PC-9 (cell line): ENCODE measurements around the gene FBXL15. TPM values are rescaled to one million over a fixed set of nuclear protein-coding genes. Genes with fewer than 3 reads are reported as not detected.
A peak's percentile ranks its signal among the peaks of the same experiment; 100 is the strongest.

Experiments used
- Bru-seq: library from RNA; stranded (reverse); fragments of 400-500 nt; gene quantifications from one replicate; lab custom pipeline; 2021; lab: Mats Ljungman, UMichigan
- BruChase-seq, 2 experiments: library from RNA; stranded (reverse); fragments of 400-500 nt; gene quantifications; one replicate each; lab custom pipeline; 2021; lab: Mats Ljungman, UMichigan
- BruUV-seq: library from RNA; stranded (reverse); fragments of 400-500 nt; replicated peaks from 2 replicates; lab custom pipeline; 2021; lab: Mats Ljungman, UMichigan
- CTCF ChIA-PET: fragments of 300-600 bp; sonication (Branson Sonifier 250); formaldehyde crosslinking; loops from one replicate; lab custom pipeline; 2022; ENCODE audit warnings: antibody characterized with exemption; lab: Charles Lee
- POLR2A ChIA-PET: fragments of 300-600 bp; sonication (Branson Sonifier 250); formaldehyde crosslinking; loops from one replicate; lab custom pipeline; 2022; ENCODE audit warnings: antibody characterized with exemption; ENCODE audit not compliant: unreplicated experiment; lab: Charles Lee
- DNase-seq, 2 experiments: peaks; one replicate each; pipeline versions ENCODE4 v3.0.0 to v3.0.0-alpha.2; 2015 to 2022; ENCODE audit warnings: mixed read lengths in 1 of 2
- H2AFZ ChIP-seq: fragments of 200-600 bp; sonication (generic); 2 replicates; pipeline ENCODE4 v1.8.1; 2017; ENCODE audit warnings: antibody characterized with exemption
- H3F3A ChIP-seq: fragments of 200-600 bp; sonication (generic); 2 replicates; pipeline ENCODE4 v1.8.1; 2017; ENCODE audit warnings: antibody characterized with exemption, mild to moderate bottlenecking, low read depth; ENCODE audit not compliant: insufficient read depth
- H3K27ac ChIP-seq: fragments of 200-600 bp; sonication (generic); 2 replicates; pipeline ENCODE4 v1.6.1; 2016; ENCODE audit warnings: mixed run types
- H3K27me3 ChIP-seq: fragments of 200-600 bp; sonication (generic); 2 replicates; pipeline ENCODE4 v1.6.1; 2016; ENCODE audit warnings: low read depth, mixed run types; ENCODE audit not compliant: insufficient read depth
- H3K36me3 ChIP-seq: fragments of 200-600 bp; sonication (generic); 2 replicates; pipeline ENCODE4 v1.6.1; 2016; ENCODE audit warnings: low read depth, mixed run types
- H3K4me1 ChIP-seq: fragments of 200-600 bp; sonication (generic); replicated peaks from 2 replicates; pipeline ENCODE4 v1.6.1; 2016; ENCODE audit warnings: mixed run types; ENCODE audit not compliant: insufficient read depth
- H3K4me2 ChIP-seq: fragments of 200-600 bp; sonication (generic); 2 replicates; pipeline ENCODE4 v1.6.1; 2017; ENCODE audit warnings: mixed run types
- H3K4me3 ChIP-seq: fragments of 200-600 bp; sonication (generic); 2 replicates; pipeline ENCODE4 v1.6.1; 2016; ENCODE audit warnings: mixed run types
- H3K79me2 ChIP-seq: fragments of 200-600 bp; sonication (generic); 2 replicates; pipeline ENCODE4 v1.6.1; 2017; ENCODE audit warnings: low read depth, mixed run types
- H3K9me2 ChIP-seq: fragments of 200-600 bp; sonication (generic); 2 replicates; pipeline ENCODE4 v1.8.1; 2017; ENCODE audit warnings: mild to moderate bottlenecking; ENCODE audit not compliant: insufficient read depth
- H3K9me3 ChIP-seq: fragments of 200-600 bp; sonication (generic); 2 replicates; pipeline ENCODE4 v1.8.1; 2016; ENCODE audit warnings: low read depth; ENCODE audit not compliant: insufficient read depth
- H4K20me1 ChIP-seq: fragments of 200-600 bp; sonication (generic); 2 replicates; pipeline ENCODE4 v1.8.1; 2017; ENCODE audit not compliant: insufficient read depth
- EZH2 ChIP-seq: fragments of 200-600 bp; sonication (generic); IDR thresholded peaks from 2 replicates; pipeline ENCODE4 v1.8.0; 2017; ENCODE audit warnings: antibody characterized with exemption, low read depth
- intact Hi-C: fragments of 100-400 bp; cut with micrococcal nuclease; formaldehyde crosslinking; loops from one replicate; pipeline ENCODE4 v1.10.0; 2022; ENCODE audit not compliant: unreplicated experiment
- long read RNA-seq: library from polyadenylated mRNA; stranded (forward); transcript quantifications from one replicate; pipeline ENCODE4 v2.0.0, GENCODE V29; 2022
- total RNA-seq: library from RNA; stranded (reverse); gene quantifications from 2 replicates; pipeline ENCODE4 v1.2.3, GENCODE V29; 2021
- TF ChIP-seq, protein P1 (sequence below): fragments of 200-600 bp; sonication (generic); conservative IDR thresholded peaks from 2 replicates; pipeline ENCODE4 v1.6.1; 2017; ENCODE audit warnings: mixed run types, antibody characterized with exemption, mild to moderate bottlenecking, moderate library complexity

Gene FBXL15, protein sequence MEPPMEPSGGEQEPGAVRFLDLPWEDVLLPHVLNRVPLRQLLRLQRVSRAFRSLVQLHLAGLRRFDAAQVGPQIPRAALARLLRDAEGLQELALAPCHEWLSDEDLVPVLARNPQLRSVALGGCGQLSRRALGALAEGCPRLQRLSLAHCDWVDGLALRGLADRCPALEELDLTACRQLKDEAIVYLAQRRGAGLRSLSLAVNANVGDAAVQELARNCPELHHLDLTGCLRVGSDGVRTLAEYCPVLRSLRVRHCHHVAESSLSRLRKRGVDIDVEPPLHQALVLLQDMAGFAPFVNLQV
- total RNA-seq (6.2 and 12.7 TPM in 2 replicates), Bru-seq, nascent RNA (percentile 38 among the genes with signal in this experiment), BruChase-seq, experiment 1, labeled RNA remaining after a 2-hour chase (percentile 49 among the genes with signal in this experiment), BruChase-seq, experiment 2, labeled RNA remaining after a 6-hour chase (percentile 51 among the genes with signal in this experiment)
- long read RNA-seq, transcript FBXL15-201 (4 exons, 2,362 nt), result major isoform, 5 of 25 reads
- long read RNA-seq, partial matches to known transcripts, result 13 of 25 reads
- long read RNA-seq, other reads (novel, unspliced or antisense), result 7 of 25 reads

DNA sequence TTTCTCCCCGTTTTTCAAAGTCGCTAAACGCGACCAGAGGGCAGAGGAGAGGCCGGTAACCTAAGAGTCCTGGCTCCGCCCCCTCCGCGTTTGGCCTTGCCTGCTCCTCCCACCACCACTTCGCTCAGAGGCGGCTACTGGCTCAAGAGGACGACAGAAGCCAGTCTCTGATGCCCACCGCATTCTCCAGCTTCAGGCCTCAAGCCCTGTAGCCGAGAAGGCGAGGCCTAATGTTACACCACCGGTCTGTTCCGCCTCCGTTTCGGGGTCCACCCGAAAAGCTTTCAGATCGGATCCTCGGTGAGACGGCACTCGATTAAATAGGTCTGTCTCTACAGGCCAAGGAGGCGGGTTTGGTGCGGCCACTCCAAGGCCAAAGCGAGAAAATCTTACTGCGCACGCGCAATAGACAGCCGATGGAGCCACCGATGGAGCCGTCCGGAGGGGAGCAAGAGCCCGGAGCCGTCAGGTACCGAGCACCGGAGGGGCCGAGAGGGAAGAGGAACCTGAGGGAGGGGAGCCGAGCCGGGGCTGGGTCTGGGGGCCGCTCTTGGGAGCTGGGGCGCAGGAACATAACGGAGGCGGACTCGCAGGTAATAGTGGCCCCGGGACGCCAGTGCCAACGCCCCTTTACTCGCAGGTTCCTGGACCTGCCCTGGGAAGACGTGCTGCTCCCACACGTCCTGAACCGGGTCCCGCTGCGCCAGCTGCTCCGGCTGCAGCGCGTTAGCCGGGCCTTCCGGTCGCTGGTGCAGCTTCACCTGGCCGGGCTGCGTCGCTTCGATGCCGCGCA lies at the start of gene FBXL15:
TSS of gene FBXL15 (plus strand) at position 123 of the 793 bp plus-strand sequence. CDS start at position 417, 294 bp downstream.
- Histone ChIP-seq H3K9me3 (no peaks in the 10 kb centered on the region), H3K4me3 (peak within 1 kb of the TSS; percentile 94), H3K4me1 (peaks cover 5% of the 10 kb centered on the region; the same call in 1 of the 2 replicates), H3K4me2 (peak within 1 kb of the TSS; percentile 97), H3F3A (no peaks in the 10 kb centered on the region; the same call in 1 of the 2 replicates), H3K79me2 (no peaks in the 10 kb centered on the region), H2AFZ (peak within 1 kb of the TSS; percentile 94), H4K20me1 (no peaks in the 10 kb centered on the region), H3K27me3 (0 out of 2 replicates have a peak, but pooled peaks cover 4% of the 10 kb centered on the region), H3K36me3 (no peaks in the 10 kb centered on the region), H3K27ac (peak within 1 kb of the TSS; percentile 57), H3K9me2 (no peaks in the 10 kb centered on the region)
- POLR2A ChIA-PET, result interaction anchor here (0.6 to 0.7 kb wide), 3 partner anchors 30 to 121 kb away, joined by 3 to 7 read pairs (median 5); no protein-coding TSS in a partner anchor
- CTCF ChIA-PET, result interaction anchor here (0.5 to 0.6 kb wide), 3 partner anchors 157 to 953 kb away, joined by 3 to 4 read pairs (median 3); no protein-coding TSS in a partner anchor
- TF ChIP-seq, protein P1, sequence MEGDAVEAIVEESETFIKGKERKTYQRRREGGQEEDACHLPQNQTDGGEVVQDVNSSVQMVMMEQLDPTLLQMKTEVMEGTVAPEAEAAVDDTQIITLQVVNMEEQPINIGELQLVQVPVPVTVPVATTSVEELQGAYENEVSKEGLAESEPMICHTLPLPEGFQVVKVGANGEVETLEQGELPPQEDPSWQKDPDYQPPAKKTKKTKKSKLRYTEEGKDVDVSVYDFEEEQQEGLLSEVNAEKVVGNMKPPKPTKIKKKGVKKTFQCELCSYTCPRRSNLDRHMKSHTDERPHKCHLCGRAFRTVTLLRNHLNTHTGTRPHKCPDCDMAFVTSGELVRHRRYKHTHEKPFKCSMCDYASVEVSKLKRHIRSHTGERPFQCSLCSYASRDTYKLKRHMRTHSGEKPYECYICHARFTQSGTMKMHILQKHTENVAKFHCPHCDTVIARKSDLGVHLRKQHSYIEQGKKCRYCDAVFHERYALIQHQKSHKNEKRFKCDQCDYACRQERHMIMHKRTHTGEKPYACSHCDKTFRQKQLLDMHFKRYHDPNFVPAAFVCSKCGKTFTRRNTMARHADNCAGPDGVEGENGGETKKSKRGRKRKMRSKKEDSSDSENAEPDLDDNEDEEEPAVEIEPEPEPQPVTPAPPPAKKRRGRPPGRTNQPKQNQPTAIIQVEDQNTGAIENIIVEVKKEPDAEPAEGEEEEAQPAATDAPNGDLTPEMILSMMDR, result no peak
- no peak for TF ChIP-seq EZH2
- intact Hi-C loops, result loop anchor here (2.0 to 5.0 kb wide), 3 partner anchors 18 to 161 kb away; no protein-coding TSS in a partner anchor
- peak; percentile 85 to 89 for DNase-seq
- TSS peak; percentile 58 for BruUV-seq

DNA sequence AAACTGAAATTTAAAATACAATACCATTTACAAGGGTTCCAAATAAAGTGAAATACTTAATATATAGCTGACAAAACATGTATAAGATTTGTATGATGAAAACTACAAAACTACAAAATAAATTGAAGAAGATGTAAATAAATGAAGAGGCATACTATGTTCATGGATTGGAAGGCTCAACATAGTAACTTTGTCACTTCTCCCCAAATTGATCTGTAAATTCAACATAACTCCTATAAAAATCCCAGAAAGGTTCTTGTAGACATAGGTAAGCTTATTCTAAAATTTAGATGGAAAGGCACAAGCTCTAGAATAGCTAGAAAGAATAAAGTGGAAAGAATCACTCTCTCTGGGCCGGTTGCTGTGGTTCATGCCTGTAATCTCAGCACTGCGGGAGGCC lies 49.3 kb upstream of the FBXL15 start:
- no peak for DNase-seq
- H3K27me3 ChIP-seq, result no peaks in the 10 kb centered on the region
- H4K20me1 ChIP-seq, result no peaks in the 10 kb centered on the region
- ChIA-PET POLR2A (interaction anchor here (0.6 kb wide), 1 partner anchor 1749 kb away, joined by 26 read pairs; no protein-coding TSS in a partner anchor), CTCF (no interaction called here)
- H3K36me3 ChIP-seq, result peaks cover 3% of the 10 kb centered on the region
- no TSS peak for BruUV-seq
- H3K9me3 ChIP-seq, result no peaks in the 10 kb centered on the region
- H3K4me3 ChIP-seq, result no peak overlapping the region
- H3K4me1 ChIP-seq, result peaks cover 23% of the 10 kb centered on the region
- H3K79me2 ChIP-seq, result no peaks in the 10 kb centered on the region
- no peak overlapping the region for H3K27ac ChIP-seq
- no peak overlapping the region for H2AFZ ChIP-seq
- no peak for TF ChIP-seq EZH2
- TF ChIP-seq, protein P1, result no peak
- H3K4me2 ChIP-seq, result no peak overlapping the region
- intact Hi-C loops, result no loop called here
- H3F3A ChIP-seq, result peaks cover 12% of the 10 kb centered on the region
- no peaks in the 10 kb centered on the region for H3K9me2 ChIP-seq

DNA sequence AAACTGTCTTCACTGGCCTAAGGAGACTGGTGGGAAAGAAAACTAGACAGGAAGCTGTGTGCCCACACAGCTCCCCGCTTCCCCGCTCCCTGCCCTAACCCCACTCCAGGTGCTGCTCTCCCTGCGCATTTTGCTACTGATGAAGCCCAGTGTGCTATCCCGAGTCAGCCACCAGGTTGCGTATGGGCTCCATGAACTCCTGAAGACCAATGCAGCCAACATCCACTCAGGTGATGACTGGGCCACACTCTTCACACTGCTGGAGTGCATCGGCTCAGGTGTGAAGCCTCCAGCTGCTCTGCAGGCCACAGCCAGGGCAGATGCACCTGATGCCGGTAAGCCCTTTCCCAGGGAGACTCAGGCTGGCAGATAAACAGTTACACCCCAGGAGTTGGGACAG lies 45.4 kb upstream of the FBXL15 start:
- no peaks in the 10 kb centered on the region for H3K9me3 ChIP-seq
- no peak overlapping the region for H3K4me2 ChIP-seq
- H3K9me2 ChIP-seq, result no peaks in the 10 kb centered on the region
- TF ChIP-seq, protein P1, result no peak
- TF ChIP-seq EZH2, result no peak
- no peaks in the 10 kb centered on the region for H3K36me3 ChIP-seq
- ChIA-PET CTCF (interaction anchor here (0.7 kb wide), 2 partner anchors 13 to 241 kb away, joined by 3 read pairs; no protein-coding TSS in a partner anchor), POLR2A (no interaction called here)
- H3K27ac ChIP-seq, result no peak overlapping the region
- no TSS peak for BruUV-seq
- no peak overlapping the region for H2AFZ ChIP-seq
- no peaks in the 10 kb centered on the region for H3K27me3 ChIP-seq
- H3F3A ChIP-seq, result no peaks in the 10 kb centered on the region
- intact Hi-C loops, result no loop called here
- H3K4me3 ChIP-seq, result no peak overlapping the region
- DNase-seq, result no peak
- 0 out of 2 replicates have a peak, but pooled peaks cover 4% of the 10 kb centered on the region for H3K4me1 ChIP-seq
- no peaks in the 10 kb centered on the region for H4K20me1 ChIP-seq
- no peaks in the 10 kb centered on the region for H3K79me2 ChIP-seq
